Esophagus muscularis mucosa (tissue), 4 donors: ENCODE measurements around the gene ZBTB4. TPM values are rescaled to one million over a fixed set of nuclear protein-coding genes. Genes with fewer than 3 reads are reported as not detected.
A peak's percentile ranks its signal among the peaks of the same experiment; 100 is the strongest.

Experiments
- DNase-seq: peaks from one replicate; pipeline ENCODE4 v3.0.0-alpha.2; 2017; ENCODE audit errors: extremely low spot score
- H3K27ac ChIP-seq, 4 donors: fragments of 200-600 bp; sonication (generic); replicated peaks in 1 of 4; 1 replicate in 3 of 4; 2 replicates in 1 of 4; pipeline ENCODE4 v1.5.1; 2016 to 2019; ENCODE audit warnings: mild to moderate bottlenecking in 1 of 4
- H3K27me3 ChIP-seq, 4 donors: fragments of 200-600 bp; sonication (generic); one replicate each; pipeline versions ENCODE4 v1.5.1 to v1.6.0; 2016 to 2019
- H3K36me3 ChIP-seq, 4 donors: fragments of 200-600 bp; sonication (generic); one replicate each; pipeline ENCODE4 v1.5.1; 2016 to 2019
- H3K4me1 ChIP-seq, 4 donors: fragments of 200-600 bp; sonication (generic); one replicate each; pipeline ENCODE4 v1.5.1; 2016 to 2019
- H3K4me3 ChIP-seq, 4 donors: fragments of 200-600 bp; sonication (generic); 1 replicate in 2 of 4; 2 replicates in 2 of 4; pipeline ENCODE4 v1.5.1; 2016 to 2019; ENCODE audit warnings: mild to moderate bottlenecking in 4 of 4, moderate library complexity in 1 of 4
- H3K9me3 ChIP-seq, 4 donors: fragments of 200-600 bp; sonication (generic); 1 replicate in 3 of 4; 2 replicates in 1 of 4; pipeline ENCODE4 v1.5.1; 2016 to 2019
- EP300 ChIP-seq: sonication (generic); formaldehyde crosslinking; IDR thresholded peaks from one replicate; pipeline ENCODE4 v1.6.1; 2017; ENCODE audit warnings: antibody characterized with exemption
- POLR2A ChIP-seq: fragments of 450-650 bp; IDR thresholded peaks from one replicate; pipeline ENCODE4 v1.6.1; 2017; ENCODE audit warnings: antibody characterized with exemption, moderate library complexity, mild to moderate bottlenecking, low read depth
- POLR2AphosphoS5 ChIP-seq, 2 donors: sonication (generic); formaldehyde crosslinking; IDR thresholded peaks; one replicate each; pipeline ENCODE4 v1.6.1; 2017; ENCODE audit warnings: antibody characterized with exemption in 2 of 2
- WGBS: methylation state at CpG from one replicate; pipeline ENCODE4 v1.1.5; 2018; 5-methylcytosine and 5-hydroxymethylcytosine counted together
- intact Hi-C: fragments of 100-400 bp; cut with DNase I; formaldehyde crosslinking; loops from one replicate; pipeline ENCODE4 v1.15.1; 2023
- total RNA-seq, 4 donors: library from RNA; depleted of rRNA; stranded (reverse); fragments of >200 nt; gene quantifications; one replicate each; pipeline versions ENCODE4 v1.1.0 to v1.2.1, GENCODE V29; 2016
- TF ChIP-seq, protein P1 (sequence below), 3 experiments: fragments of 200-600 bp in 2 of 3; fragments of 450-650 bp in 1 of 3; sonication (generic) in 2 of 3; IDR thresholded peaks; one replicate each; pipeline ENCODE4 v1.5.1; 2017 to 2019; ENCODE audit warnings: antibody characterized with exemption in 3 of 3, mild to moderate bottlenecking in 2 of 3, moderate library complexity in 1 of 3

Gene ZBTB4
- total RNA-seq, 4 donors from 2014 or later: 57.5 to 113 (median 87.7) TPM

- H3K4me1 ChIP-seq: no peaks in the 10 kb centered on the region
- intact Hi-C loops: no loop called here
- peaks cover 61 to 100% (median 96%) of the 10 kb centered on the region in 4 donors for H3K36me3 ChIP-seq
- H3K4me3 ChIP-seq: no peak overlapping the region
- no peak overlapping the region for H3K27ac ChIP-seq
- H3K9me3 ChIP-seq: no peaks in the 10 kb centered on the region
- TF ChIP-seq POLR2AphosphoS5 (IDR thresholded peaks at IDR 0.05) (no peak), EP300 (no peak)
- TF ChIP-seq, protein P1, sequence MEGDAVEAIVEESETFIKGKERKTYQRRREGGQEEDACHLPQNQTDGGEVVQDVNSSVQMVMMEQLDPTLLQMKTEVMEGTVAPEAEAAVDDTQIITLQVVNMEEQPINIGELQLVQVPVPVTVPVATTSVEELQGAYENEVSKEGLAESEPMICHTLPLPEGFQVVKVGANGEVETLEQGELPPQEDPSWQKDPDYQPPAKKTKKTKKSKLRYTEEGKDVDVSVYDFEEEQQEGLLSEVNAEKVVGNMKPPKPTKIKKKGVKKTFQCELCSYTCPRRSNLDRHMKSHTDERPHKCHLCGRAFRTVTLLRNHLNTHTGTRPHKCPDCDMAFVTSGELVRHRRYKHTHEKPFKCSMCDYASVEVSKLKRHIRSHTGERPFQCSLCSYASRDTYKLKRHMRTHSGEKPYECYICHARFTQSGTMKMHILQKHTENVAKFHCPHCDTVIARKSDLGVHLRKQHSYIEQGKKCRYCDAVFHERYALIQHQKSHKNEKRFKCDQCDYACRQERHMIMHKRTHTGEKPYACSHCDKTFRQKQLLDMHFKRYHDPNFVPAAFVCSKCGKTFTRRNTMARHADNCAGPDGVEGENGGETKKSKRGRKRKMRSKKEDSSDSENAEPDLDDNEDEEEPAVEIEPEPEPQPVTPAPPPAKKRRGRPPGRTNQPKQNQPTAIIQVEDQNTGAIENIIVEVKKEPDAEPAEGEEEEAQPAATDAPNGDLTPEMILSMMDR (IDR thresholded peaks at IDR 0.05): no peak
- no peak for DNase-seq
- 91% methylated on average over 9 of the region's 9 CpGs for WGBS
- no peaks in the 10 kb centered on the region for H3K27me3 ChIP-seq
Observed at GRCh38 chr17:7508846-7509245, 29.4 kb upstream of the ZBTB4 start.

DNA sequence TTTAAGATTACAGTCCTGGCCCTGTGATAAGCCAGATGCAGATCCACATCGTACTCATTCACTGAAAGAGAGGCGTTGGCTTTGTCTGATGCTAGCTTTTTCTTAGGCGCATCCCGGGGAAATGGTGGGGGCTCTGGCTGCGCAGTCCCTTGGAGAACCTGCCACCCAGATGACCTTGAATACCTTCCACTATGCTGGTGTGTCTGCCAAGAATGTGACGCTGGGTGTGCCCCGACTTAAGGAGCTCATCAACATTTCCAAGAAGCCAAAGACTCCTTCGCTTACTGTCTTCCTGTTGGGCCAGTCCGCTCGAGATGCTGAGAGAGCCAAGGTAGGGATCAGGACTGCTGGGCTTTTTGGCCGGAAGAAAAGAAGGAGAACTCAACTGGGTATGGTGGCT is 28.7 kb upstream of the ZBTB4 start:
- no peaks in the 10 kb centered on the region for H3K4me1 ChIP-seq
- TF ChIP-seq POLR2A (no peak), EP300 (no peak), POLR2AphosphoS5 (IDR thresholded peaks at IDR 0.05) (no peak)
- TF ChIP-seq, protein P1 (IDR thresholded peaks at IDR 0.05): no peak
- no peaks in the 10 kb centered on the region for H3K9me3 ChIP-seq
- no peak for DNase-seq
- no peak overlapping the region for H3K27ac ChIP-seq
- H3K36me3 ChIP-seq: peaks cover 63 to 100% (median 96%) of the 10 kb centered on the region in 4 donors
- 82% methylated on average over 6 of the region's 11 CpGs for WGBS
- H3K27me3 ChIP-seq: no peaks in the 10 kb centered on the region
- no peak overlapping the region for H3K4me3 ChIP-seq
- intact Hi-C loops: no loop called here

- no peaks in the 10 kb centered on the region for H3K27me3 ChIP-seq
- no peak overlapping the region for H3K4me3 ChIP-seq
- H3K4me1 ChIP-seq: no peaks in the 10 kb centered on the region
- intact Hi-C loops: no loop called here
- H3K27ac ChIP-seq: no peak overlapping the region
- no peak for DNase-seq
- WGBS: 93% methylated on average over 8 of the region's 8 CpGs
- H3K9me3 ChIP-seq: no peaks in the 10 kb centered on the region
- TF ChIP-seq, protein P1 (IDR thresholded peaks at IDR 0.05): no peak
- TF ChIP-seq EP300: no peak
- no peak for TF ChIP-seq POLR2A
- TF ChIP-seq POLR2AphosphoS5 (IDR thresholded peaks at IDR 0.05): no peak
- peaks cover 65 to 100% (median 96%) of the 10 kb centered on the region in 4 donors for H3K36me3 ChIP-seq
Observed at GRCh38 chr17:7503521-7503920, 24.1 kb upstream of the ZBTB4 start.

GRCh38 chr17:7502987-7503386 is 23.6 kb upstream of the ZBTB4 start:
- WGBS: 80% methylated on average over 14 of the region's 14 CpGs
- H3K27ac ChIP-seq: no peak overlapping the region
- no peaks in the 10 kb centered on the region for H3K9me3 ChIP-seq
- intact Hi-C loops: no loop called here
- no peaks in the 10 kb centered on the region for H3K4me1 ChIP-seq
- no peak for TF ChIP-seq EP300
- TF ChIP-seq, protein P1 (IDR thresholded peaks at IDR 0.05): peak in 2 of 3 experiments; percentile 12 to 23
- no peak for TF ChIP-seq POLR2AphosphoS5 (IDR thresholded peaks at IDR 0.05)
- no peak for TF ChIP-seq POLR2A
- H3K4me3 ChIP-seq: no peak overlapping the region
- no peak for DNase-seq
- no peaks in the 10 kb centered on the region for H3K27me3 ChIP-seq
- H3K36me3 ChIP-seq: peaks cover 65 to 100% (median 96%) of the 10 kb centered on the region in 4 donors
